ENCODE measurements around the gene ADAMTS12. TPM values are rescaled to one million over a fixed set of nuclear protein-coding genes. Genes with fewer than 3 reads are reported as not detected.

Gene ADAMTS12
- polyA plus RNA-seq, 1 donor from 2014 or later: 0.07 TPM

DNA sequence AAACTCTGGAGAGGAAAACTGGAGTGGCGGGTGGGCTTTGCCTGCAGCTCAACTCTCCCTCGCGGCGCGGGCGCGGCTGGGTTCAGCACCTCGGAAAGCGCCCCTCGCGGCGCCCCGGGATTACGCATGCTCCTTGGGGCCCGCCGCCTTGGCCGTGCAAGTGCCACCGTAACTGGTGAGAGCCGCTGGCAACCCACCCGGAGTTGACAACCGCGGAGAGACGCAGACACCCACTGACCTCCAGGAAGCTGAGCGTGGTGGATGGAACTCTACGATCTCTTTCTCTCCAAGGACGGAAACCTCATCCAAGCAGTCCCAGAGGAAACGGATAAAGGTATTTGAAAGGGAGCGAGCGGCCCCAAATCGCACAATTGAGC lies 44.2 kb upstream of the ADAMTS12 start:
- Histone ChIP-seq H2AFZ (ENCODE audit: low read depth, low read length) (no peak overlapping the region), H3K27me3 (ENCODE audit: insufficient read depth, low read depth, low read length) (peaks cover 23% of the 10 kb centered on the region)
- TF ChIP-seq SMC3 (conservative IDR thresholded peaks at IDR 0.05; ENCODE audit: poor library complexity) (peak; percentile 38), EP300 (conservative IDR thresholded peaks at IDR 0.05; ENCODE audit: poor library complexity, severe bottlenecking) (no peak), RAD21 (conservative IDR thresholded peaks at IDR 0.05) (peak; percentile 12), TAF1 (IDR thresholded peaks at IDR 0.05; ENCODE audit: low read depth) (no peak)
- TF ChIP-seq, protein P1, sequence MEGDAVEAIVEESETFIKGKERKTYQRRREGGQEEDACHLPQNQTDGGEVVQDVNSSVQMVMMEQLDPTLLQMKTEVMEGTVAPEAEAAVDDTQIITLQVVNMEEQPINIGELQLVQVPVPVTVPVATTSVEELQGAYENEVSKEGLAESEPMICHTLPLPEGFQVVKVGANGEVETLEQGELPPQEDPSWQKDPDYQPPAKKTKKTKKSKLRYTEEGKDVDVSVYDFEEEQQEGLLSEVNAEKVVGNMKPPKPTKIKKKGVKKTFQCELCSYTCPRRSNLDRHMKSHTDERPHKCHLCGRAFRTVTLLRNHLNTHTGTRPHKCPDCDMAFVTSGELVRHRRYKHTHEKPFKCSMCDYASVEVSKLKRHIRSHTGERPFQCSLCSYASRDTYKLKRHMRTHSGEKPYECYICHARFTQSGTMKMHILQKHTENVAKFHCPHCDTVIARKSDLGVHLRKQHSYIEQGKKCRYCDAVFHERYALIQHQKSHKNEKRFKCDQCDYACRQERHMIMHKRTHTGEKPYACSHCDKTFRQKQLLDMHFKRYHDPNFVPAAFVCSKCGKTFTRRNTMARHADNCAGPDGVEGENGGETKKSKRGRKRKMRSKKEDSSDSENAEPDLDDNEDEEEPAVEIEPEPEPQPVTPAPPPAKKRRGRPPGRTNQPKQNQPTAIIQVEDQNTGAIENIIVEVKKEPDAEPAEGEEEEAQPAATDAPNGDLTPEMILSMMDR (IDR thresholded peaks at IDR 0.05; ENCODE audit: poor library complexity, severe bottlenecking): peak; percentile 70
- TF ChIP-seq, protein P2, sequence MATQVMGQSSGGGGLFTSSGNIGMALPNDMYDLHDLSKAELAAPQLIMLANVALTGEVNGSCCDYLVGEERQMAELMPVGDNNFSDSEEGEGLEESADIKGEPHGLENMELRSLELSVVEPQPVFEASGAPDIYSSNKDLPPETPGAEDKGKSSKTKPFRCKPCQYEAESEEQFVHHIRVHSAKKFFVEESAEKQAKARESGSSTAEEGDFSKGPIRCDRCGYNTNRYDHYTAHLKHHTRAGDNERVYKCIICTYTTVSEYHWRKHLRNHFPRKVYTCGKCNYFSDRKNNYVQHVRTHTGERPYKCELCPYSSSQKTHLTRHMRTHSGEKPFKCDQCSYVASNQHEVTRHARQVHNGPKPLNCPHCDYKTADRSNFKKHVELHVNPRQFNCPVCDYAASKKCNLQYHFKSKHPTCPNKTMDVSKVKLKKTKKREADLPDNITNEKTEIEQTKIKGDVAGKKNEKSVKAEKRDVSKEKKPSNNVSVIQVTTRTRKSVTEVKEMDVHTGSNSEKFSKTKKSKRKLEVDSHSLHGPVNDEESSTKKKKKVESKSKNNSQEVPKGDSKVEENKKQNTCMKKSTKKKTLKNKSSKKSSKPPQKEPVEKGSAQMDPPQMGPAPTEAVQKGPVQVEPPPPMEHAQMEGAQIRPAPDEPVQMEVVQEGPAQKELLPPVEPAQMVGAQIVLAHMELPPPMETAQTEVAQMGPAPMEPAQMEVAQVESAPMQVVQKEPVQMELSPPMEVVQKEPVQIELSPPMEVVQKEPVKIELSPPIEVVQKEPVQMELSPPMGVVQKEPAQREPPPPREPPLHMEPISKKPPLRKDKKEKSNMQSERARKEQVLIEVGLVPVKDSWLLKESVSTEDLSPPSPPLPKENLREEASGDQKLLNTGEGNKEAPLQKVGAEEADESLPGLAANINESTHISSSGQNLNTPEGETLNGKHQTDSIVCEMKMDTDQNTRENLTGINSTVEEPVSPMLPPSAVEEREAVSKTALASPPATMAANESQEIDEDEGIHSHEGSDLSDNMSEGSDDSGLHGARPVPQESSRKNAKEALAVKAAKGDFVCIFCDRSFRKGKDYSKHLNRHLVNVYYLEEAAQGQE (IDR thresholded peaks at IDR 0.05; ENCODE audit: borderline replicate concordance): peak; percentile 60

DNA sequence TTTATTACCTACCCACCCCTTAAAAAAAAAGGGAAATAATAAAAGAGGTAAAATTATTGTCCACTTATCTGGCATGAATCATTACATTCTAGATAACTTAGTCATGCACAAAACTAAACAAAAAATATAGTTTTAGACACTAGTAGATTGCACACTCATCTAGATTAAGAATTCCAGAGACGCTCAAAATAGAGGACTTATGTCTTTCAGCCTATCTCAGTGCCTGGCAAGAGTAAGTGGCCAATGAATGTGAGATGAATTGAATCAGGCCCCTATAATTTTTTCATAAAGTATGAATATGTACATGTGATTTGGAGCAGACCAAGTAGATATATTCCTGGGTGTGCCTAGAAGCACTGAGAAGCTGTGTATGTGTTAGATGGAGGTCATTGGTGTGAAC lies 42.4 kb upstream of the ADAMTS12 start:
- peaks cover 23% of the 10 kb centered on the region for H3K27me3 ChIP-seq (ENCODE audit: insufficient read depth, low read depth, low read length)
- no peak overlapping the region for H3K27ac ChIP-seq (ENCODE audit: low read length)
- H3K9me3 ChIP-seq (ENCODE audit: low read length): no peaks in the 10 kb centered on the region
- no peaks in the 10 kb centered on the region for H3K79me2 ChIP-seq (replicated peaks; ENCODE audit: insufficient read depth, low read length)
- TF ChIP-seq TAF1 (IDR thresholded peaks at IDR 0.05; ENCODE audit: low read depth): no peak
- no peak for TF ChIP-seq MXI1 (conservative IDR thresholded peaks at IDR 0.05; ENCODE audit: poor library complexity, severe bottlenecking)
- no peak for TF ChIP-seq SMC3 (conservative IDR thresholded peaks at IDR 0.05; ENCODE audit: poor library complexity)
- TF ChIP-seq EP300 (conservative IDR thresholded peaks at IDR 0.05; ENCODE audit: poor library complexity, severe bottlenecking): no peak
- no peak overlapping the region for H3K9ac ChIP-seq (ENCODE audit: low read length)
- H2AFZ ChIP-seq (ENCODE audit: low read depth, low read length): no peak overlapping the region
- H3K9me2 ChIP-seq (ENCODE audit: insufficient read depth, low read length): no peaks in the 10 kb centered on the region
- H3K36me3 ChIP-seq (ENCODE audit: insufficient read depth, low read length): no peaks in the 10 kb centered on the region
- no peaks in the 10 kb centered on the region for H3F3A ChIP-seq (ENCODE audit: insufficient read depth, low read length, poor library complexity, severe bottlenecking)
- no peak overlapping the region for H3K4me3 ChIP-seq (ENCODE audit: low read length)
- no peaks in the 10 kb centered on the region for H4K20me1 ChIP-seq (ENCODE audit: insufficient read depth)
- H3K4me2 ChIP-seq (ENCODE audit: low read length): no peak overlapping the region

More for the DNA sequence above, 44.2 kb upstream of the ADAMTS12 start:
- no peak overlapping the region for H3K27ac ChIP-seq (ENCODE audit: low read length)
- H3K9ac ChIP-seq (ENCODE audit: low read length): peak overlapping the region; percentile 35
- H3K36me3 ChIP-seq (ENCODE audit: insufficient read depth, low read length): no peaks in the 10 kb centered on the region
- H3K9me2 ChIP-seq (ENCODE audit: insufficient read depth, low read length): no peaks in the 10 kb centered on the region
- H3F3A ChIP-seq (ENCODE audit: insufficient read depth, low read length, poor library complexity, severe bottlenecking): no peaks in the 10 kb centered on the region
- peak overlapping the region; percentile 67 for H3K4me3 ChIP-seq (ENCODE audit: low read length)
- H4K20me1 ChIP-seq (ENCODE audit: insufficient read depth): no peaks in the 10 kb centered on the region
- H3K79me2 ChIP-seq (replicated peaks; ENCODE audit: insufficient read depth, low read length): no peaks in the 10 kb centered on the region
- H3K9me3 ChIP-seq (ENCODE audit: low read length): no peaks in the 10 kb centered on the region
- H3K4me2 ChIP-seq (ENCODE audit: low read length): peak overlapping the region; percentile 46

DNA sequence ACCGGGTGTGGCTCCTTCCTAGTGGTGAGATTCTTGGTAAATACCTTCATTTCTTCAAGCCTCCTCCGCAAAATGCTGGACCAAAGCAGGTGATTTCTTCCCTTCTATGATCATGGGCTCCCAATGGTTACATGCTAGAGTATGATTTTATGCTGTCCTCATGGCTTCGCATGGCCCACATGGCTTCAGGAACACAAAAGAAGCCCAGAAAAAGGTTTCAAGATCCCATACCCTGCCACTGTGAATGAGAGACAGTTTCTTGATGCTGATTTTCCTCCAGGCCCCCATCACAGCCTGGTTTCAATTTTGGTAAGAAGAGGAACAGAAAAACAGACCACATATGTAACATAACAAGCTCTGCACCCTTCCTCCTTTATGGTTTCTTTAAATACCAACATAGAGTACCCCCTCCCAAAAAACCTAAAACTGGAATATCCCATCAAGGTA lies 42.0 kb upstream of the ADAMTS12 start:
- no peaks in the 10 kb centered on the region for H3K9me3 ChIP-seq (ENCODE audit: low read length)
- H3K9ac ChIP-seq (ENCODE audit: low read length): no peak overlapping the region
- no peak overlapping the region for H2AFZ ChIP-seq (ENCODE audit: low read depth, low read length)
- H3K27ac ChIP-seq (ENCODE audit: low read length): no peak overlapping the region
- H3F3A ChIP-seq (ENCODE audit: insufficient read depth, low read length, poor library complexity, severe bottlenecking): no peaks in the 10 kb centered on the region
- no peaks in the 10 kb centered on the region for H4K20me1 ChIP-seq (ENCODE audit: insufficient read depth)
- peaks cover 23% of the 10 kb centered on the region for H3K27me3 ChIP-seq (ENCODE audit: insufficient read depth, low read depth, low read length)
- no peak for TF ChIP-seq POLR2AphosphoS5 (IDR thresholded peaks at IDR 0.05)
- TF ChIP-seq, protein P1 (IDR thresholded peaks at IDR 0.05; ENCODE audit: poor library complexity, severe bottlenecking): no peak
- TF ChIP-seq RAD21 (conservative IDR thresholded peaks at IDR 0.05): no peak
- no peak for TF ChIP-seq TAF1 (IDR thresholded peaks at IDR 0.05; ENCODE audit: low read depth)
- TF ChIP-seq SMC3 (conservative IDR thresholded peaks at IDR 0.05; ENCODE audit: poor library complexity): no peak
- TF ChIP-seq, protein P2 (IDR thresholded peaks at IDR 0.05; ENCODE audit: borderline replicate concordance): no peak
- no peaks in the 10 kb centered on the region for H3K9me2 ChIP-seq (ENCODE audit: insufficient read depth, low read length)
- no peak overlapping the region for H3K4me2 ChIP-seq (ENCODE audit: low read length)
- H3K36me3 ChIP-seq (ENCODE audit: insufficient read depth, low read length): no peaks in the 10 kb centered on the region
- H3K4me3 ChIP-seq (ENCODE audit: low read length): no peak overlapping the region
- H3K79me2 ChIP-seq (replicated peaks; ENCODE audit: insufficient read depth, low read length): no peaks in the 10 kb centered on the region

Measured in neural cell (in vitro differentiated cells).